Mononuclear cell (primary cell): ENCODE data around the gene CACNA1H. TPM values are rescaled to one million over a fixed set of nuclear protein-coding genes. Genes with fewer than 3 reads are reported as not detected.

Experiments
- H3K27me3 ChIP-seq: 2 replicates; pipeline ENCODE4 v1.6.0; 2011; ENCODE audit warnings: low read length, control low read depth; ENCODE audit not compliant: insufficient read depth
- H3K4me1 ChIP-seq: 2 replicates; pipeline ENCODE4 v1.5.1; 2011; ENCODE audit warnings: mild to moderate bottlenecking, low read length, control low read depth; ENCODE audit not compliant: insufficient read depth
- H3K4me3 ChIP-seq: 2 replicates; pipeline ENCODE4 v1.5.1; 2011; ENCODE audit warnings: mild to moderate bottlenecking, low read length, moderate library complexity
- H3K9me3 ChIP-seq: 2 replicates; pipeline ENCODE4 v1.5.1; 2011; ENCODE audit warnings: low read depth, mild to moderate bottlenecking, control low read depth, low read length
- total RNA-seq: library from RNA; depleted of rRNA; stranded (reverse); fragments of >200 nt; gene quantifications from one replicate; pipeline ENCODE4 v1.2.3, GENCODE V29; 2012

CACNA1H gene
- total RNA-seq, 1 donor, result 0.52 TPM

DNA sequence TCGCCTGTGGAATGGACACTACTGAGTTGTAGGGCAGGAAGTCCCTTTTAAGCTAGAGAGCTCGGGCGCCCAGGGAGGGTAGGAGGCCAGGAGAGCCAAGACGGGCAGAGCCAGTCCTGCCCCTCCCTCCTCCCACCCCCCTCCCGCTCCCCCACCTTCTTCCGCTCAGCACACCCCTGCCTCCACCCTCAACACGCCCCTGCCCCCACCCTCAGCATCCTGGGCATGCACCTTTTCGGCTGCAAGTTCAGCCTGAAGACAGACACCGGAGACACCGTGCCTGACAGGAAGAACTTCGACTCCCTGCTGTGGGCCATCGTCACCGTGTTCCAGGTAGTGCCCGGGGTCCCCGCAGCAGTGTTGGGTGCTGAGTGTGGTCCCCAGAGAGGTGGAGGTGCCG is 53.9 kb downstream of the CACNA1H start:
- Histone ChIP-seq H3K4me1 (no peaks in the 10 kb centered on the region), H3K27me3 (no peaks in the 10 kb centered on the region), H3K9me3 (no peaks in the 10 kb centered on the region), H3K4me3 (no peak overlapping the region)

DNA sequence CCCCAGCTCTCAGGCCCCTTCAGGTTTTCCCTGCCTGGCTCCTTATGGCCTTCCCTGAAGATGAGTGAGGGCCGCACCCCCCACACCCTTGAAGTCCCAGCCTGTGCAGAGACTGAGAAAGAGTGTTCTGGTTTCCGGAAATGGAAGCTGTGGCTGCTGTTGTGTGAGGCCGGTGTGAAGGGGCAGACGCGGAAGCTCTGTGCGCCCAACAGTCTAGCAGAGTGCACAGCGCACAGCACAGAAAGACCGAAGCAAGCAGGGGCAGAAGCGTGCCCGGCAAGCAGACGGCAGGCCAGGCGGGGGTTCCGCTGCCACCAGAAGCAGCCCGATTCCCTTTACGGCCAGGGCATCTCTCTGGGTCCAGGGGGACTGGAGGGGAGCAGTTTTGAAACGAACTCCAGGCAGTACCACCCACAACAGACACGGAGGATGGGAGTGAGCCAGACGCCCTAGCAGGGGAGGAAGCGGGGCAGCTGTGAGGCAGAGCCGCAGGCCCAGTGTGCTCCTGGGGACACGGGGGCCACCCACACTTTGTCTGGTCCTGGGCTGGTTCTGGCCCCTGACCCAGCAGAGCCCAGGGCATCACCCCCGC is 55.4 kb downstream of the CACNA1H start:
- Histone ChIP-seq H3K27me3 (no peaks in the 10 kb centered on the region), H3K9me3 (no peaks in the 10 kb centered on the region), H3K4me3 (no peak overlapping the region), H3K4me1 (no peaks in the 10 kb centered on the region)

DNA sequence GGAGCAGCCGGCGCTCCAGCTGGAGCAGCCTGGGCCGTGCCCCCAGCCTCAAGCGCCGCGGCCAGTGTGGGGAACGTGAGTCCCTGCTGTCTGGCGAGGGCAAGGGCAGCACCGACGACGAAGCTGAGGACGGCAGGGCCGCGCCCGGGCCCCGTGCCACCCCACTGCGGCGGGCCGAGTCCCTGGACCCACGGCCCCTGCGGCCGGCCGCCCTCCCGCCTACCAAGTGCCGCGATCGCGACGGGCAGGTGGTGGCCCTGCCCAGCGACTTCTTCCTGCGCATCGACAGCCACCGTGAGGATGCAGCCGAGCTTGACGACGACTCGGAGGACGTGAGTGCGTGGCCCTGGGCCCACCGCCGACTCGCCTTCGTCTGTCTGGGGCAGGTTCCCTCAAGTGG is 56.2 kb downstream of the CACNA1H start:
- Histone ChIP-seq H3K4me3 (no peak overlapping the region), H3K4me1 (no peaks in the 10 kb centered on the region), H3K27me3 (no peaks in the 10 kb centered on the region), H3K9me3 (no peaks in the 10 kb centered on the region)

DNA sequence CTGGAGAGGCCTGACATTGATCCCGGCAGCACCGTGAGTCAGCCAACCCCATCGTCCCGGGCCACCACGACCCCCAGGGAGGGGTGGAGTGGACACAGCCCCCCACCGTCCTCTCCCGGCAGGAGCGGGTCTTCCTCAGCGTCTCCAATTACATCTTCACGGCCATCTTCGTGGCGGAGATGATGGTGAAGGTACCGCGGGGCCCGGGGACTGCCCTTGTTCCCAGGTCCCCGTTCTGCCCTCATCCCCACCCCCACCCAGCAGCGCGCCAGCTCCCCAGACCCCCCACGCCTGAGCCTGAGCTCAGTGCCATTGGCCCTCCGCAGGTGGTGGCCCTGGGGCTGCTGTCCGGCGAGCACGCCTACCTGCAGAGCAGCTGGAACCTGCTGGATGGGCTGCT is 57.6 kb downstream of the CACNA1H start:
- no peak overlapping the region for H3K4me3 ChIP-seq
- H3K9me3 ChIP-seq, result no peaks in the 10 kb centered on the region
- no peaks in the 10 kb centered on the region for H3K27me3 ChIP-seq
- no peaks in the 10 kb centered on the region for H3K4me1 ChIP-seq

DNA sequence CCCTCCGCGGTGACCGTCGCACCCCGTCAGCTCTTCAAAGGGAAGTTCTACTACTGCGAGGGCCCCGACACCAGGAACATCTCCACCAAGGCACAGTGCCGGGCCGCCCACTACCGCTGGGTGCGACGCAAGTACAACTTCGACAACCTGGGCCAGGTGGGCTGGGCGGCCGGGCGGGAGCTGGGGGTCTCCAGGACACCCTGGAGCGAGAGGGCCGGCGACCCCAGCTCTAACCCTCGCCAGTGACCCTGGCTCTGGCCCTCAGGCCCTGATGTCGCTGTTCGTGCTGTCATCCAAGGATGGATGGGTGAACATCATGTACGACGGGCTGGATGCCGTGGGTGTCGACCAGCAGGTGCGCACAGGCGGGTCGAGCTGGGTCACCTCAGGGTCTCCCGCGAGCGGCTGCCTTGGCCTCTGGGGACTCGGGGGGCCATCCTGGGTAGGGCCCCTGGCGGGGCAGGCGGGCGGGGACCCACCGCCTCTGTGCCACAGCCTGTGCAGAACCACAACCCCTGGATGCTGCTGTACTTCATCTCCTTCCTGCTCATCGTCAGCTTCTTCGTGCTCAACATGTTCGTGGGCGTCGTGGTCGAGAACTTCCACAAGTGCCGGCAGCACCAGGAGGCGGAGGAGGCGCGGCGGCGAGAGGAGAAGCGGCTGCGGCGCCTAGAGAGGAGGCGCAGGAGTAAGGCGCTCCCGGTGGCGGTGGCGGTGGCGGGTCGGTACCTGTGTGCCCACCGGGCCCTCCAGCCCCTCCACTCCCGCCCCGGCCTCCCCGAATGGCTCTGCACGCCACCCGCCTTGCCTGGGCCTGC is 58.8 kb downstream of the CACNA1H start:
- Histone ChIP-seq H3K4me3 (no peak overlapping the region), H3K4me1 (no peaks in the 10 kb centered on the region), H3K27me3 (no peaks in the 10 kb centered on the region), H3K9me3 (no peaks in the 10 kb centered on the region)

DNA sequence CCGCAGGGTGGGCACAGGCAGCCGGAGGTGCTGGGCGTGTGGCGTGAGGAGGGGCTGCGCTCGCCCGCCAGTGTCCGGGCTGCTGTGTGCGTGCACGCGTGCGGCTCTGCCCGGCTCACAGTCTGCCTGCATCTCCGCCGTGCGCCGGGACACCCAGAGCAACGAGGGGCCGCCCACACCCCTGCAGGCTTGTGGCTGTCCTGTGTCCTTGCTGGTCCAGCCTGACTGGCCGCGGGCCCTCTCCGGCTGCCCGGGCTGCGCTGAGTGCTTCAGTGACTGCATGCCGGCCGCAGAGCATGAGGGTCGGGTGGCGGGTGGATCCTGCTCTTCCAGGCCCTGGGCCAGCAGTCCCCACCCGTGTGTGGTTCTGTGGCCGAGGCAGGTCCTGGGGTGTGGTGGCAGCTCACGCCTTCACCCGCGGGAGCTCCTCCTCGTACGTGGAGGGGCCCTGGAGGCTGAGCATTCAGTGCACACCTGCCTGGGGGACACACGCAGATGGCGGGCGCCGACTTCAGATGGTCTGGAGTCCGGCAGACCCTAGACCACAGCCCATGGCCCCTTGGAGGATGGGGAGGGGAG is 59.8 kb downstream of the CACNA1H start:
- no peak overlapping the region for H3K4me3 ChIP-seq
- H3K27me3 ChIP-seq, result no peaks in the 10 kb centered on the region

DNA sequence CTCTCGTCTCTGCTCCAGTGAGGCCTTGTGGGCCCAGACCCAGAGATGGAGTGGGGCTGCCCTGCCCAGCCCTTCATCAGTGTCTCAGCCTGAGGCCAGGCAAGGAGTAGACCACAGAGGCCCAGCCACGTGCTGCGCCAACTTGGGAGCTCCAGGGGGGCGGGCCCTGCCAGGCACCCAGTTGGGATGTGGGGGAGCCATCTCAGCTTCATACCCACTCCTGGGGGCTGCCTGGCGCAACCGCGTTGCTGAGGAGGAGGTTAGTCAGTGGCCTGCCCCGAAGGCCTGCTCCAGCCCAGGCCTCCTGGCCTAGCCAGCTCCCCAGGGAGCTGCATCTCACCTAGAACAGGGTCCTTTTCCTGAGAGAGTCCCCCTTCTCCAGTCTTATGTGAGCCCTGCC is 60.3 kb downstream of the CACNA1H start:
- Histone ChIP-seq H3K27me3 (no peaks in the 10 kb centered on the region), H3K4me3 (no peak overlapping the region), H3K4me1 (no peaks in the 10 kb centered on the region), H3K9me3 (no peaks in the 10 kb centered on the region)

More for the DNA sequence above, 59.8 kb downstream of the CACNA1H start:
- Histone ChIP-seq H3K4me1 (no peaks in the 10 kb centered on the region), H3K9me3 (no peaks in the 10 kb centered on the region)

DNA sequence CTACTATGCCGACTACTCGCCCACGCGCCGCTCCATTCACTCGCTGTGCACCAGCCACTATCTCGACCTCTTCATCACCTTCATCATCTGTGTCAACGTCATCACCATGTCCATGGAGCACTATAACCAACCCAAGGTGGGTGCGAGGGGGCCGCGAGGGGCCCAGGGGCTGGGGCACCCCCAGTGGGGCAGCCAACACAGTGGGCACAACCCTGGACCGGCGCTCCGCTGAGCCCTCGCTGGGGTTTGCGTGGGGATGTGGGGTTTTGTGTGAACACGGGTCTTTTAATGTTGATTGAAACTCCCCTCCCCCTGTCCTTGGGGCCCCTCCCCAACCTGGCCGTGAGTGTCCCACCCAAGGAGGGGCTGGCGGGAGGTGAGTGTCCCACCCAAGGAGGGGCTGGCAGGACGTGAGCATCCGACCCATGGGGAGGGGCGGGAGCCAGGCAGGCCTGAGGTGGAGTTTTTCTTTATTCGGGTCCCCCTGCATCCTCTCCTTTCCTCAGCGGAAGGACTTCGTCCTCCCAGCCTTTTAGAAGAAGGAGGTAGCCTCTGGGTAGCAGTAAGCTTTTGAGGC is 61.0 kb downstream of the CACNA1H start:
- Histone ChIP-seq H3K4me1 (no peaks in the 10 kb centered on the region), H3K9me3 (no peaks in the 10 kb centered on the region), H3K4me3 (no peak overlapping the region), H3K27me3 (no peaks in the 10 kb centered on the region)

DNA sequence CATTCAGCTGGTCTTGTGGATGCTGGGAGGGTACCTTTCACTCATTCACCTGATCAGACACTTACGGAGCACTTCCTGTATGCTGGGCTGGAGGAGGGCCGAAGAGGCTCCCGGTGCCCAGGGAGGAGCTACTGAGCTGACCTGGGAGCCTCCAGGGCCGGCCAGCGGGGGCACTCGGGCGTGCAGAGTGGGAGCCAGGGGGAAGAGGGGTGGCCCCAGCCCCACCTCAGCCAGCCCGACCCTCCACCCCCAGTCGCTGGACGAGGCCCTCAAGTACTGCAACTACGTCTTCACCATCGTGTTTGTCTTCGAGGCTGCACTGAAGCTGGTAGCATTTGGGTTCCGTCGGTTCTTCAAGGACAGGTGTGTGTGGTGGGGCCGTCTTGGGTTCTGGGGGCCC is 61.8 kb downstream of the CACNA1H start:
- Histone ChIP-seq H3K4me1 (no peaks in the 10 kb centered on the region), H3K9me3 (no peaks in the 10 kb centered on the region), H3K27me3 (no peaks in the 10 kb centered on the region), H3K4me3 (no peak overlapping the region)

DNA sequence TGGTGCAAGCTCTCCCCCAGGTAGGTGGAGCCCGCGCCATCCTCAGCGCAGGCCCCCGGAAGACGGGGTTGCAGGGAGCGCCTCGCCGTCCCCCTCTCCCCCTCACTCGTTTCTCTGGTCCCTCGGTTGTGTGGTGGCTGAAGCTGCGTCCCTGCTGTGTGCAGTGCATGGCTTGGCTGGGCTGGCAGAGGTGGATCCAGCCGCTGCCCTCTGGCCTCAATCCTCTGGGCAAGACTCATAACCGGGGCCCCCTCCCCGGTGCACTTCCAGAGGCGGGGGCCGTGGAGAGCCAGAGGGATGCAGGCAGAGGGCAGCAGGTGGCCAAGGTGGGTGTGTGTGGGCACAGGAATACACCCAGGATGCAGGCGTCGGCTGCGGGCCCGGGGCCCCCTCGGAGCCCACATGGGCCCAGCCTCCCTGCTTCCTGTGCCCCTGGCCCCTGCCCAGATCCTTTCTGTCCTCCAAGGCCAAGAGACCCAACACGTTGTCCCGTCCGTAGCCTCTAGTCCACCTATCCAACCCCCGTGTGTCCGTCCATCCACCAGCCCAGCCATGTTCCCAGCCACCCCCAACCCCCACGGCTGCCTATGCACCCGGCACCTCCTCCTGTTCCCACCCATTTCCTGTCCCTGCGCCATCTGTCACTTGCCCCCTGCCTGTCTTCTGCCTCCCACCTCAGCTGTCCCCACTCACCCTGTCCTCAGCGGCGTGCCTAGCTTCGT is 62.8 kb downstream of the CACNA1H start:
- H3K27me3 ChIP-seq, result no peaks in the 10 kb centered on the region
- no peaks in the 10 kb centered on the region for H3K9me3 ChIP-seq
- no peaks in the 10 kb centered on the region for H3K4me1 ChIP-seq
- H3K4me3 ChIP-seq, result no peak overlapping the region

DNA sequence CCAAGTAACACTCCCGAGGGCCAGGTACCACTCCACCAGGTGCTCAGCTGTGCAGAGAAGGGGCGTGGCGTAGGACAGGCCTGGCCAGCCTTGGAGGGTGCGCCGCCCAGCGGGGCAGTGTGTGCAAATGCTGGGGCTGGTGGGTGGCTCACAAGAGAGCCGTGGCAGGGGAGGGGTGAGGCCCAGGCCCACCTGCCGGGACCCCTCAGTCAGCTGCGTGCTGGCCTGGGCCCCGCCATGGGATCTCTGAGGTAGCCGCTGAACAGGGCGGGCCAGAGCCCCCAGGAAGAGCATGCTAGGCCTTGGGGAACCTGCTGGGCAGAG is 63.4 kb downstream of the CACNA1H start:
- Histone ChIP-seq H3K4me1 (no peaks in the 10 kb centered on the region), H3K27me3 (no peaks in the 10 kb centered on the region), H3K9me3 (no peaks in the 10 kb centered on the region), H3K4me3 (no peak overlapping the region)

DNA sequence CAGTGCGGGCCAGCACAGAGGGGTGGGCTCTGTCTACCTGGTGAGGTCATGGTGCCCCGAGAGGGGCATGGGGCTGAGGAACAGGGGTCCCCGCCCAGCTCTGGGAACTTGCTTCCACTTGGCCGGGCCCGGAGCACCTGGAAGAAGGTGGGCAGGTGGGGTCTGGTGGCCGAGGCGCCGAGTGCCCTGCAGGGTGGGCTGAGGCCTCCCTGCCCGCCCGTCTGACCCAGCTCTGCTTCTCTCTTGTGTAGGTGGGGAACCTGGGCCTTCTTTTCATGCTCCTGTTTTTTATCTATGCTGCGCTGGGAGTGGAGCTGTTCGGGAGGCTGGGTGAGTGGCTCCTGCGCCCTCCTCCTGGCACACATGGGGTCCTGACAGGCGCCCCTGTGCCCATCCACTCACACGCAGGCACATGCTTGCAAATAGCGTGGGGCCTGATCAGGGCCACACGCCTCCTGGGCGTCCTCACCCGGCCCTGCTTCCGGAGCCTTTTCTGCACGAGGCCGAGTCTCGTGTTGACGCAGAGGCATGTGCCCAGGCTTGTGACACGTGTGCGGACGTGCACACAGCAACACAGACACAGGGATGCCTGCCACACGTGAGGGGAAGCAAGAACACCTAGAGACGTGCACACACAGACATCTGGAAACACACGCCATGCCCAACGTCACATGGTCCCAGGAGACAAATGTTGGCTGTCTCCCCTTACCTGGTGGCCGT is 63.9 kb downstream of the CACNA1H start:
- Histone ChIP-seq H3K9me3 (no peaks in the 10 kb centered on the region), H3K4me3 (no peak overlapping the region), H3K4me1 (no peaks in the 10 kb centered on the region), H3K27me3 (no peaks in the 10 kb centered on the region)

DNA sequence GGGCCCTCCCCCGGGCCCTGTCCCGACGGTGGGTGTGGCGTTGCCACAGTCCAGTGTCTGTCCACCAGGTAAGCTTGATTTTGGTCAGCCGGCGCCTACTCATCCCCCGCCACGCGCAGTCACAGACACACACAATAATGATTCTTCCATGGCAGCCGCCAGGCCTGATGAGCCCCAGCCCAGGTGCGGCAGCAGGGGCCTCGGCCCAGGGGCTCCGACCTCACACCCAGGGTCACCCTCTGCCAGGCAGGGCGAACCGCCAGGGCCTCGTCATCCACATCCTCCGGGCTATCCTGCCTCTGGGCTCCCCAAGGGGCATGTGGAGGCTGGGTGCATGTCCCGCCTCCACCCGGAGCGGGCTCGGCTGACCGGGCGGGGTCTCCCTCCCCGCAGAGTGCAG is 64.6 kb downstream of the CACNA1H start:
- Histone ChIP-seq H3K27me3 (no peaks in the 10 kb centered on the region), H3K9me3 (no peaks in the 10 kb centered on the region), H3K4me3 (no peak overlapping the region), H3K4me1 (no peaks in the 10 kb centered on the region)

DNA sequence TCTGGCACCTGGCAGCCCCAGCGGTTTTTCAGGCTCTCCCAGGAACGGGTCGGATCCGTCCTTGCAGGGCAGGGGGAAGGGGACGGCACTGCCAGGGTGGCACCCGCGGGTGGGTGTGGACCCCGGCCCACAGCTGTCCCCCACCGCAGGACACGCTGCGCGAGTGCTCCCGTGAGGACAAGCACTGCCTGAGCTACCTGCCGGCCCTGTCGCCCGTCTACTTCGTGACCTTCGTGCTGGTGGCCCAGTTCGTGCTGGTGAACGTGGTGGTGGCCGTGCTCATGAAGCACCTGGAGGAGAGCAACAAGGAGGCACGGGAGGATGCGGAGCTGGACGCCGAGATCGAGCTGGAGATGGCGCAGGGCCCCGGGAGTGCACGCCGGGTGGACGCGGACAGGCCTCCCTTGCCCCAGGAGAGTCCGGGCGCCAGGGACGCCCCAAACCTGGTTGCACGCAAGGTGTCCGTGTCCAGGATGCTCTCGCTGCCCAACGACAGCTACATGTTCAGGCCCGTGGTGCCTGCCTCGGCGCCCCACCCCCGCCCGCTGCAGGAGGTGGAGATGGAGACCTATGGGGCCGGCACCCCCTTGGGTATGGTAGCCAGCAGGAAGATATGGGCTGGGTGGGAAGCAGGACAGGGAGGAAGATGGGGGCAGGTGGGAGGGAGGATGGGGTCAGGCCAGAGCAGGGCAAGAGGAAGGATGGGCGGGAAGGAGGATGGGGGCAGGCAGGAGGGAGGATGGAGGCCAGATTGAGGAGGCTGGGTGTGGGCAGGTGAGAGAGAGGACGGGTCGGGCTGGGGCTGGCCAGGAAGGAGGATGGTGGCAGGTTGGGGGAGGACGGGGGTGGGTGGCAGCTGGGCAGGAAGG is 65.4 kb downstream of the CACNA1H start:
- no peaks in the 10 kb centered on the region for H3K9me3 ChIP-seq
- no peaks in the 10 kb centered on the region for H3K27me3 ChIP-seq
- no peaks in the 10 kb centered on the region for H3K4me1 ChIP-seq
- no peak overlapping the region for H3K4me3 ChIP-seq
